T47D (cell line): Measurements from ENCODE around the gene SERTAD4.

Experiments
- DNase-seq, 2 experiments: peaks; one replicate each; pipeline versions ENCODE4 v3.0.0 to v3.0.0-alpha.2; 2011 to 2012; ENCODE audit warnings: low read depth in 1 of 2, low spot score in 1 of 2
- JUND ChIP-seq: IDR thresholded peaks from 2 replicates; pipeline ENCODE4 v1.6.1; 2012; ENCODE audit warnings: low read depth
- in situ Hi-C: cut with HindIII; loops from 2 replicates; pipeline ENCODE4 v1.10.0; 2016; ENCODE audit warnings: low sequenced_read_pairs, low pct_unique_long_range_greater_than_20kb

Gene SERTAD4

GRCh38 chr1:210235363-210236053, 2.9 kb downstream of the SERTAD4 start:
- in situ Hi-C loops: no loop called here
- no peak for DNase-seq
- no peak for TF ChIP-seq JUND

- in situ Hi-C loops: no loop called here
- TF ChIP-seq JUND: no peak
- no peak for DNase-seq
Observed at GRCh38 chr1:210236386-210236839, 3.8 kb downstream of the SERTAD4 start.

DNA sequence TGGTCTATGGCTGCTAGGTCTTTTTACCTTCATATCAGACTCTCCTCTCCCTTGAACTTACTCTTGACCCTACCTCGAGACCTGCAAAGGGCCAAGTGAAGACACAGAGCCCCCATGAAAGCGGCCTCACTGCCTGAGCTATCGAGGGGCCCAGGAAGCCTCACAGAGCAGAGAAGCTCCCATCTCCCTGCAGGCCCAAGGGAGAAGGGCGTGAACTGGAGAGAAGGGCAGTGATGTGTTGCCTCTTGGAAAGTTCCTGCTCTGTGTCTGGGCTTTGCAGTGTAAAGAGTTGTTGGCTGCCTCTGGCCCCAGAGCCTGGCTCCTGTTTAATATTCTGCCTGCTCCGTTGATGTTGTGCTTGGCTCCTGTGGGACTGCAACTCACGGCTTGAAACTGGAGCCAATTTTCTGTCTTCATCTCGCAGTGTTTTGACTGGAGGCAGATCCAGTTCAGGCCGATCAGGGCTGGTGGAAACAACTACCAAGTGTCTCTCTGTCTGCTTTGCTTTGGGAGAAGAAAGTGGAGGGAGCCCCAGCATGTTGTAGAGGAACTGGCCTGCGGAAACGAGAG, 4.3 kb downstream of the SERTAD4 start:
- DNase-seq: no peak
- in situ Hi-C loops: no loop called here
- TF ChIP-seq JUND: no peak

GRCh38 chr1:210237479-210237878, 4.9 kb downstream of the SERTAD4 start:
- no peak for TF ChIP-seq JUND
- in situ Hi-C loops: no loop called here
- no peak for DNase-seq

GRCh38 chr1:210237981-210238380, 5.4 kb downstream of the SERTAD4 start:
- DNase-seq: no peak
- in situ Hi-C loops: no loop called here
- no peak for TF ChIP-seq JUND

- DNase-seq: peak in 1 of 2 experiments; percentile 72
- in situ Hi-C loops: no loop called here
- no peak for TF ChIP-seq JUND
Observed at GRCh38 chr1:210239349-210240111, 6.9 kb downstream of the SERTAD4 start.

DNA sequence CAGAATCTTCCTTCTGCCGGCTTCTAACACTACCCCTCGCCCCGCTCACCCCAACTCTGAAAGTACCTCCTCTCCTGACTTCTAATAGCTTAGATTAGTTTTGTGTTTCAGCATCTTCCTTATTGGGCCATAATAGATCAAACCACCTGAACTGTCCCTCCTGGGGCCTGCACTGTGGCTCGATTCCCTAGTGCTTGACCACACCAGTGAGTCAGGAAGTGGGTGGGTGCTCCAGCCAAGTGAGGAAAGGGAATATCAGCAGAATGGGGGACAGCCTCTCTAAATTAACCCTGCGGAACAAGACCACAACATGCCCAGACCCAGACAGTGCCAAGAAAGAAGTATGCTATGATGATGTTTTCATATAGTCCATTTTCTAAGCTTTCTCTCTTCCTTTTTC, 8.5 kb downstream of the SERTAD4 start:
- in situ Hi-C loops: no loop called here
- no peak for TF ChIP-seq JUND
- DNase-seq: no peak

- no peak for DNase-seq
Observed at GRCh38 chr1:210244746-210245367, 12.3 kb downstream of the SERTAD4 start.

DNA sequence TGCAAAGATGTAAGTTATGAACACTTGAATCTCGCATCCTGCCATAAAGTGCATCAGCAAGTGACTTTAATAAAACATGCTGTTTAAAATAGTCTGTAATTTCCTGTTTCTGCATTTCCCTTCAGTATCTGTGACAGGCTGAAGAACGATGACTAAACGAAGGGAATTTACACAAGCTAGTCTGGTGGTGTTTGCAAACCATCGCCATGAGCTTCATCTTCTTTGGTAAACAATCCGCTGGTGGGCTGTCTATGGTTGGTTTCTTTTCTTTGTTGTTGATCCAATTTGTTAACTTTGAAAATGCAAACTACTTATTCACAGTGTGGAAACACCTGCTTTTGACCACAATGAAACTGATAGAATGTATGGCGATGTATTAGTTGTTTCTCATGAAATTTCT, 13.9 kb downstream of the SERTAD4 start:
- in situ Hi-C loops: no loop called here
- TF ChIP-seq JUND: no peak
- DNase-seq: no peak

More at GRCh38 chr1:210244746-210245367, 12.3 kb downstream of the SERTAD4 start:
- in situ Hi-C loops: no loop called here
- TF ChIP-seq JUND: no peak

GRCh38 chr1:210248341-210248740, 15.7 kb downstream of the SERTAD4 start:
- in situ Hi-C loops: no loop called here
- no peak for TF ChIP-seq JUND
- no peak for DNase-seq

DNA sequence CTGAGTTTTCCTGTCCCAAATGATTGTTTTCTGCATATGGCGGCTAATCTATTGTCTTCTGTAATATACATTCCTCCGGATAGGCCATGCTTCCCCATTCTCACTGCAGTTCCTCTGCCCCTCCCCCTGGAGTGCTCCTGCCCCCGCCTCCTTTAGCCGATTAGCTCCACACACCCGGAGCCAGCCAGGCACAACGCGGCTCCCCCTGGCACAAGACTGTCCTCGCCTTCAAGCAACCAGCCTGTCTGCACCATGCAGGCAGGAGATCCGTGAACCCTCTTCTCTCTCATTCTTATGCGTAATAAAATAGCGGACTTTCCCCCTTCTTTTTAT, 18.0 kb downstream of the SERTAD4 start:
- DNase-seq: no peak
- in situ Hi-C loops: no loop called here
- TF ChIP-seq JUND: no peak

DNA sequence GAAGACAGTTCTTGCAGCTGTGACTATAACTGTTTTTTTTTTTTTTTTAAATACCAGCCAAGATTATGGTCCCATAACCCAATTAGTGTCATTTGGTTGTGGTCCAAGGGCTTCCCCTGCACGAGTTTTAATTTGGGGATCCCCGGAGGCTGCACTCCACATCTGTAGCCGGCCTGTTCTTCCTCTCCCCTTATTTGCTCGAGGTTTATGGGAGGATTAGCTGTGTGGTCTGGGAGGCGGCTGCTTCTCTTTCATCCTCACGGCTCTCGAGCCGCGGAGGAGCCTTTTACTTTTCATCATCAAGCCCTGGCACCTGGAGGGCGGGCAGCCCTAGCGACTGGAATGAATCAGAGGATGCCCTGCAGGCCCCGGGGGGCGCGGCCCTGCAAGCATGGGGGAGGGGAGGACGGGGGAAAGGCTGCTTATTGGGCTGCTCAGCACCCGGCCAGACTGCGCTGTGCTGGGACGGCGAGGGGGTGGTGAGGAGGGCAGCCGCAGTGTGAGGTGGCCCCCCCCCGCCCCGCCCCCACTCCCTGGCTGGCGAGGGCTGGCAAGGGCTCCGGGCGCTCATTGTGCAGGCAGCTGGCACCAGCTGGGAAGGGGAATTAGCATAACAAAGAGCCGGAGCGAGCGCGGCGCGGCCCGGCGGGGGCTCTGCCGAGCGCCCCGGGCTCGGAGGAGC, 18.5 kb downstream of the SERTAD4 start:
- peak; percentile 52 to 69 for DNase-seq
- TF ChIP-seq JUND: no peak

More for the DNA sequence above, 18.5 kb downstream of the SERTAD4 start:
- in situ Hi-C loops: no loop called here
